Fibroblast of lung (primary cell): ENCODE results near the gene UBR7. TPM values are rescaled to one million over a fixed set of nuclear protein-coding genes. Genes with fewer than 3 reads are reported as not detected.
A peak's percentile ranks its signal among the peaks of the same experiment; 100 is the strongest.

Experiments
- DNase-seq, 2 donors: peaks; one replicate each; pipeline versions ENCODE4 v3.0.0 to v3.0.0-alpha.2; 2010; ENCODE audit warnings: low read depth in 2 of 2
- H2AFZ ChIP-seq: 2 replicates; pipeline ENCODE4 v1.5.1; 2012; ENCODE audit warnings: low read length, control low read depth, inconsistent platforms
- H3K27ac ChIP-seq: 2 replicates; pipeline ENCODE4 v1.5.1; 2011; ENCODE audit warnings: low read length, control low read depth; ENCODE audit not compliant: insufficient read depth
- H3K27me3 ChIP-seq: 2 replicates; pipeline ENCODE4 v1.5.1; 2011; ENCODE audit warnings: mild to moderate bottlenecking, low read length; ENCODE audit not compliant: control insufficient read depth, insufficient read depth
- H3K36me3 ChIP-seq: 2 replicates; pipeline ENCODE4 v1.5.1; 2011; ENCODE audit warnings: low read length; ENCODE audit not compliant: control insufficient read depth, insufficient read depth
- H3K4me1 ChIP-seq: 2 replicates; pipeline ENCODE4 v1.5.1; 2011; ENCODE audit warnings: low read length; ENCODE audit not compliant: control insufficient read depth, insufficient read depth; ENCODE audit errors: extremely low read depth
- H3K4me2 ChIP-seq: 2 replicates; pipeline ENCODE4 v1.5.1; 2011; ENCODE audit warnings: low read length, control low read depth; ENCODE audit not compliant: insufficient read depth; ENCODE audit errors: extremely low read depth
- H3K4me3 ChIP-seq, 4 experiments: fragments of 200-600 bp in 1 of 4; sonication (generic) in 1 of 4; replicated peaks in 1 of 4; 2 replicates each; pipeline ENCODE4 v1.5.1; 2011 to 2016; ENCODE audit warnings: low read length in 4 of 4, low read depth in 3 of 4, mild to moderate bottlenecking in 3 of 4, control low read depth in 2 of 4, inconsistent platforms in 1 of 4, mixed read lengths in 1 of 4; ENCODE audit not compliant: insufficient read depth in 1 of 4; ENCODE audit errors: control extremely low read depth in 1 of 4
- H3K79me2 ChIP-seq: 2 replicates; pipeline ENCODE4 v1.5.1; 2012; ENCODE audit warnings: mild to moderate bottlenecking, low read length, inconsistent platforms; ENCODE audit not compliant: control insufficient read depth, insufficient read depth
- H3K9ac ChIP-seq: 2 replicates; pipeline ENCODE4 v1.5.1; 2011; ENCODE audit warnings: mild to moderate bottlenecking, low read length, control low read depth; ENCODE audit not compliant: insufficient read depth
- H3K9me3 ChIP-seq: 2 replicates; pipeline ENCODE4 v1.5.1; 2012; ENCODE audit warnings: low read depth, low read length; ENCODE audit not compliant: control insufficient read depth, insufficient read depth
- H4K20me1 ChIP-seq: 2 replicates; pipeline ENCODE4 v1.5.1; 2011; ENCODE audit warnings: low read length; ENCODE audit not compliant: control insufficient read depth, insufficient read depth; ENCODE audit errors: extremely low read depth
- EZH2 ChIP-seq: IDR thresholded peaks from 2 replicates; pipeline ENCODE4 v1.5.1; 2012; ENCODE audit warnings: low read length, control low read depth, mild to moderate bottlenecking; ENCODE audit errors: missing control alignments
- polyA plus RNA-seq, 2 donors: library from polyadenylated mRNA; depleted of rRNA in 1 of 2; stranded (reverse) in 1 of 2; unstranded in 1 of 2; fragments of >200 nt; gene quantifications; 2 replicates each; pipeline ENCODE4 v1.2.1, GENCODE V29; 2011 to 2012; ENCODE audit warnings: missing spikeins in 1 of 2
- total RNA-seq: library from RNA; depleted of rRNA; stranded (reverse); fragments of >200 nt; gene quantifications from 2 replicates; pipeline ENCODE4 v1.2.1, GENCODE V29; 2014
- TF ChIP-seq, protein P1 (sequence below), 2 donors: IDR thresholded peaks in 1 of 2; conservative IDR thresholded peaks in 1 of 2; 1 replicate in 1 of 2; 2 replicates in 1 of 2; pipeline ENCODE4 v1.5.1; 2011 to 2012; ENCODE audit warnings: low read length in 2 of 2, control low read depth in 1 of 2, inconsistent platforms in 1 of 2, low read depth in 1 of 2, mild to moderate bottlenecking in 1 of 2

UBR7 gene
- total and polyA plus RNA-seq, 2 donors (not counting 1 experiment from before 2014, with no cell fraction given), result 25.4 to 34.0 TPM

DNA sequence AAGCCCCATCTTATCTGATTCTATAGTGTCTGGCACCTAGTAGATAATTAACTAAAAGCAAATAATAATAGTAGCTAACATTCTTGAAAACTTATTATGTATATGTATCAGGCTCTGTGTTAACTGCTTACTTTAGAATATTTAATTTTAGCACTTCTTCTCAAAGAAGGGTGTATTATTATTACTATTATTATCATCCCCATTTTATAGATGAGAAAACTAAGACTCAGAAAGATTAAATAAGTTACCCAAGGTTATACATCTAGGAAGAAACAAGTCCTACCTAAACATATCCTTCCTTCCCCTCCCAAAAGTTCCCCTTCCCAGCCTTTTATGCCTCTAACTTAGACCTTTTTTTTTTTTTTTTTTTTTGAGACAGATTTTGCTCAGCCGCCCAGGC is 61.4 kb downstream of the UBR7 start:
- Histone ChIP-seq H3K79me2 (peaks cover 2% of the 10 kb centered on the region), H3K4me3 (no peak overlapping the region), H3K4me1 (peaks cover 3% of the 10 kb centered on the region), H3K27ac (no peak overlapping the region), H3K27me3 (no peaks in the 10 kb centered on the region), H3K9me3 (no peaks in the 10 kb centered on the region), H3K36me3 (no peaks in the 10 kb centered on the region), H2AFZ (no peak overlapping the region), H3K4me2 (no peak overlapping the region), H4K20me1 (no peaks in the 10 kb centered on the region), H3K9ac (no peak overlapping the region)
- TF ChIP-seq EZH2, result no peak
- TF ChIP-seq, protein P1, sequence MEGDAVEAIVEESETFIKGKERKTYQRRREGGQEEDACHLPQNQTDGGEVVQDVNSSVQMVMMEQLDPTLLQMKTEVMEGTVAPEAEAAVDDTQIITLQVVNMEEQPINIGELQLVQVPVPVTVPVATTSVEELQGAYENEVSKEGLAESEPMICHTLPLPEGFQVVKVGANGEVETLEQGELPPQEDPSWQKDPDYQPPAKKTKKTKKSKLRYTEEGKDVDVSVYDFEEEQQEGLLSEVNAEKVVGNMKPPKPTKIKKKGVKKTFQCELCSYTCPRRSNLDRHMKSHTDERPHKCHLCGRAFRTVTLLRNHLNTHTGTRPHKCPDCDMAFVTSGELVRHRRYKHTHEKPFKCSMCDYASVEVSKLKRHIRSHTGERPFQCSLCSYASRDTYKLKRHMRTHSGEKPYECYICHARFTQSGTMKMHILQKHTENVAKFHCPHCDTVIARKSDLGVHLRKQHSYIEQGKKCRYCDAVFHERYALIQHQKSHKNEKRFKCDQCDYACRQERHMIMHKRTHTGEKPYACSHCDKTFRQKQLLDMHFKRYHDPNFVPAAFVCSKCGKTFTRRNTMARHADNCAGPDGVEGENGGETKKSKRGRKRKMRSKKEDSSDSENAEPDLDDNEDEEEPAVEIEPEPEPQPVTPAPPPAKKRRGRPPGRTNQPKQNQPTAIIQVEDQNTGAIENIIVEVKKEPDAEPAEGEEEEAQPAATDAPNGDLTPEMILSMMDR (conservative IDR thresholded peaks at IDR 0.05 in 1 of 2, IDR thresholded peaks at IDR 0.05 in 1 of 2; ENCODE audit: low read depth in 1 of 2, low read length in 2 of 2), result no peak
- no peak for DNase-seq

DNA sequence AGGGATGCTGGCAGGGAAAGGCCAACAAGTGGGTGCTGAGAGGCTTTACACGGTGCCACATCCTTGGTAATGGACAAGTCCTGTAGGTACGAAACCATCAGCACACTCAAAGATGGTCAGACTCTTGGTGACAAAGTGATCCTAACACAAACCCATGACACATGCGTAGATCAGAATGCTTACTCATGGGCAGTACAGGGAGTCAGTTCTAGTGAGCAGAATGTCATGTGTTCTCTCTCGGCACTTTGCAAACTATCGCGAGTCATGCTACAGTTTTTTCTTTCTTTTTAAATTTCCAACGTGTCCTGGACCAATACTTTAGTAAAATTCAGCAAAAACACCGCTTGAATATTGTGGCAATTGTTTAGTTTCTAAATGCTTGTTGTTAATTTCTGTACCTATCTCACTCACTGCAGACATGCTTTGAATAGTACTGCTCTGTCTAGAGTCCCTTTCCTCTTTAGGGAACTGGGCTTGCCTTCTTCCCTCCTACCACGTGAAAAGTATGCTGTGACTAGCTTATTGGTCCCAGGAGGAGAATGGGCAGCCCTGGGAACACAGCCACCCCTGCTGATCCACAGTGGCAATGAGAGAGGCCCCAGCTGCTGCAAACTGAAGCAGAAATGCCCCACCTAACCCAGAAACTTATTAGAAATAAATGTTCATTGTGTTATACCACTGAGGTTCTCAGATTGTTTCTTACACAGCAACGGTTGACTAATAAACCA is 62.4 kb downstream of the UBR7 start:
- peak overlapping the region; percentile 36 for H3K27ac ChIP-seq

DNA sequence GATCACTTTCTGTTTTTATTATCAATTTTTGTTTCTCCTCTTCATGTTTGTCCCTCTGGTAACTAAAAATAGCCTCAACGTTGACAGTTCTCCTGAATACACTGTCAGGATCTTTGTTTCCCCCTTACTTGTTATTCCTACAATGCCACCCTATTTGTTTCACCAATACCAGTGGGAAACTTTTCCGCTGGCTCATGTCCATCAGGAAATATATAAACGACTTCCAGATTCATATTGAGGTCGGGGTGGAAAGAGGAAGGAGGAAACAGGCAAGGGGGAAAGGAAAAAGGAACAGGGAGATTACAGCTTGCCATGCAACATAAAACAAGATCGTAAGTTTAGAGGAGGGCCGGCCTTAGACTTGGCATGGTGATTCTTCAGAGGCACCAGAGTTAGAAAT is 64.1 kb downstream of the UBR7 start:
- no peak overlapping the region for H3K4me2 ChIP-seq
- H4K20me1 ChIP-seq, result no peaks in the 10 kb centered on the region
- H3K79me2 ChIP-seq, result no peaks in the 10 kb centered on the region
- H3K4me3 ChIP-seq, result no peak overlapping the region
- H3K9ac ChIP-seq, result no peak overlapping the region
- H3K4me1 ChIP-seq, result peaks cover 3% of the 10 kb centered on the region
- no peaks in the 10 kb centered on the region for H3K9me3 ChIP-seq
- no peak overlapping the region for H3K27ac ChIP-seq
- no peak overlapping the region for H2AFZ ChIP-seq
- H3K27me3 ChIP-seq, result no peaks in the 10 kb centered on the region
- no peaks in the 10 kb centered on the region for H3K36me3 ChIP-seq
- TF ChIP-seq EZH2, result no peak
- TF ChIP-seq, protein P1 (conservative IDR thresholded peaks at IDR 0.05 in 1 of 2, IDR thresholded peaks at IDR 0.05 in 1 of 2; ENCODE audit: low read depth in 1 of 2, low read length in 2 of 2), result no peak
- DNase-seq, result no peak

More for the DNA sequence above, 62.4 kb downstream of the UBR7 start:
- no peak for TF ChIP-seq EZH2
- TF ChIP-seq, protein P1 (conservative IDR thresholded peaks at IDR 0.05 in 1 of 2, IDR thresholded peaks at IDR 0.05 in 1 of 2; ENCODE audit: low read depth in 1 of 2, low read length in 2 of 2), result no peak
- H3K9ac ChIP-seq, result no peak overlapping the region
- no peak overlapping the region for H3K4me3 ChIP-seq
- peak; percentile 72 to 76 for DNase-seq
- H3K79me2 ChIP-seq, result no peaks in the 10 kb centered on the region
- H3K4me1 ChIP-seq, result peaks cover 3% of the 10 kb centered on the region
- no peaks in the 10 kb centered on the region for H3K9me3 ChIP-seq
- H3K36me3 ChIP-seq, result no peaks in the 10 kb centered on the region
- H2AFZ ChIP-seq, result no peak overlapping the region
- no peak overlapping the region for H3K4me2 ChIP-seq
- H3K27me3 ChIP-seq, result no peaks in the 10 kb centered on the region
- H4K20me1 ChIP-seq, result no peaks in the 10 kb centered on the region
